Central memory CD4-positive, alpha-beta T cell (primary cell): ENCODE results near the gene BMPR2.
"Not testable (repeated sequence)": the region's sequence is repeated elsewhere in the genome, so short reads cannot be mapped to it uniquely, and the experiment has no call there.

ENCODE experiments used
- DNase-seq: peaks from one replicate; pipeline ENCODE4 v3.0.0; 2022

The BMPR2 gene

GRCh38 chr2:202542142-202542541, 166.0 kb downstream of the BMPR2 start:
- DNase-seq = no peak

GRCh38 chr2:202545523-202545922, 169.4 kb downstream of the BMPR2 start:
- no peak for DNase-seq

GRCh38 chr2:202545931-202546330, 169.8 kb downstream of the BMPR2 start:
- no peak for DNase-seq

- not testable (repeated sequence) for DNase-seq
Measured at GRCh38 chr2:202546499-202547141, 170.5 kb downstream of the BMPR2 start.

GRCh38 chr2:202548240-202548639, 172.1 kb downstream of the BMPR2 start:
- DNase-seq = no peak

GRCh38 chr2:202551000-202551399, 174.9 kb downstream of the BMPR2 start:
- DNase-seq = not testable (repeated sequence)

- no peak for DNase-seq
Measured at GRCh38 chr2:202555356-202555755, 179.2 kb downstream of the BMPR2 start.

GRCh38 chr2:202560200-202560599, 184.1 kb downstream of the BMPR2 start:
- DNase-seq = no peak

GRCh38 chr2:202564226-202564625, 188.1 kb downstream of the BMPR2 start:
- DNase-seq = no peak

- DNase-seq = no peak
Measured at GRCh38 chr2:202566286-202566685, 190.2 kb downstream of the BMPR2 start.

- DNase-seq = no peak
Measured at GRCh38 chr2:202574541-202574940, 198.4 kb downstream of the BMPR2 start.

GRCh38 chr2:202575194-202575593, 199.1 kb downstream of the BMPR2 start:
- DNase-seq = not testable (repeated sequence)

GRCh38 chr2:202577250-202578183, 201.4 kb downstream of the BMPR2 start:
- no peak for DNase-seq

GRCh38 chr2:202582846-202583245, 206.7 kb downstream of the BMPR2 start:
- DNase-seq = not testable (repeated sequence)

GRCh38 chr2:202583709-202584219, 207.6 kb downstream of the BMPR2 start:
- no peak for DNase-seq

- DNase-seq = peak; percentile 63
Measured at GRCh38 chr2:202588647-202589581, 212.8 kb downstream of the BMPR2 start.

- DNase-seq = no peak
Measured at GRCh38 chr2:202589582-202589949, 213.4 kb downstream of the BMPR2 start.

- DNase-seq = no peak
Measured at GRCh38 chr2:202592566-202592965, 216.4 kb downstream of the BMPR2 start.

GRCh38 chr2:202599105-202599504, 223.0 kb downstream of the BMPR2 start:
- no peak for DNase-seq

GRCh38 chr2:202599911-202600310, 223.8 kb downstream of the BMPR2 start:
- no peak for DNase-seq

- no peak for DNase-seq
Measured at GRCh38 chr2:202604699-202605098, 228.6 kb downstream of the BMPR2 start.

- no peak for DNase-seq
Measured at GRCh38 chr2:202605174-202605573, 229.0 kb downstream of the BMPR2 start.
